HuH-7.5 (cell line): ENCODE measurements around the gene ALS2CL.
A peak's percentile ranks its signal among the peaks of the same experiment; 100 is the strongest.

Source experiments
- DNase-seq: peaks from one replicate; pipeline ENCODE4 v3.0.0; 2011; ENCODE audit warnings: low spot score

The ALS2CL gene

GRCh38 chr3:46664188-46664970, 29.1 kb downstream of the ALS2CL start:
- no peak for DNase-seq

- peak; percentile 20 for DNase-seq
Measured at GRCh38 chr3:46663591-46664135, 29.8 kb downstream of the ALS2CL start.

GRCh38 chr3:46662771-46663551, 30.5 kb downstream of the ALS2CL start:
- no peak for DNase-seq

GRCh38 chr3:46661776-46662766, 31.4 kb downstream of the ALS2CL start:
- no peak for DNase-seq

GRCh38 chr3:46660543-46661523, 32.6 kb downstream of the ALS2CL start:
- no peak for DNase-seq

- no peak for DNase-seq
Measured at GRCh38 chr3:46660003-46660402, 33.5 kb downstream of the ALS2CL start.

- no peak for DNase-seq
Measured at GRCh38 chr3:46659285-46659684, 34.2 kb downstream of the ALS2CL start.

GRCh38 chr3:46656778-46657556, 36.5 kb downstream of the ALS2CL start:
- no peak for DNase-seq

GRCh38 chr3:46655271-46655670, 38.2 kb downstream of the ALS2CL start:
- no peak for DNase-seq

GRCh38 chr3:46651084-46651483, 42.4 kb downstream of the ALS2CL start:
- DNase-seq: no peak

- no peak for DNase-seq
Measured at GRCh38 chr3:46649436-46649835, 44.0 kb downstream of the ALS2CL start.

- no peak for DNase-seq
Measured at GRCh38 chr3:46648096-46648495, 45.4 kb downstream of the ALS2CL start.

- DNase-seq: no peak
Measured at GRCh38 chr3:46646700-46647099, 46.8 kb downstream of the ALS2CL start.

GRCh38 chr3:46643701-46644100, 49.8 kb downstream of the ALS2CL start:
- DNase-seq: no peak

- no peak for DNase-seq
Measured at GRCh38 chr3:46642971-46643370, 50.5 kb downstream of the ALS2CL start.

- DNase-seq: no peak
Measured at GRCh38 chr3:46640927-46641326, 52.6 kb downstream of the ALS2CL start.

GRCh38 chr3:46639221-46639620, 54.3 kb downstream of the ALS2CL start:
- no peak for DNase-seq

- no peak for DNase-seq
Measured at GRCh38 chr3:46634856-46635255, 58.6 kb downstream of the ALS2CL start.

- peak; percentile 78 for DNase-seq
Measured at GRCh38 chr3:46632792-46633191, 60.7 kb downstream of the ALS2CL start.
